ENCODE measurements around the gene AGXT2.

DNA sequence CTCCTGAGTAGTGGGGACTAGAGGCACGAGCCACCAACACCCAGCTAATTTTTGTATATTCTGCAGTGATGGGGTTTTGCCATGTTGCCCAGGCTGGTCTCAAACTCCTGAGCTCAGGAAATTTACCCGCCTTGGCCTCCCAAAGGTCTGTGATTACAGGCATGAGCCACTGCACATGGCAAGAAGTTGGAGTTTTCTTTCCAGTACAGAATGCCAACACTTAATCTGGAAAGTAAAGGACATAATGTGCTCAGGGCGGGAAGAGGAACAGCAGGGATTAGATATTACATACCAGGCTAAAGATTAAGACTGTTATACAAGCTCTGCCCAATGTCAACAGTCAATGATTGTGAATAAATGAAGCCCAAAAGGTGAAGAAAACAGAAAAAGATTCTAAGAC lies 47.2 kb upstream of the AGXT2 start:
- TF ChIP-seq, protein P1, sequence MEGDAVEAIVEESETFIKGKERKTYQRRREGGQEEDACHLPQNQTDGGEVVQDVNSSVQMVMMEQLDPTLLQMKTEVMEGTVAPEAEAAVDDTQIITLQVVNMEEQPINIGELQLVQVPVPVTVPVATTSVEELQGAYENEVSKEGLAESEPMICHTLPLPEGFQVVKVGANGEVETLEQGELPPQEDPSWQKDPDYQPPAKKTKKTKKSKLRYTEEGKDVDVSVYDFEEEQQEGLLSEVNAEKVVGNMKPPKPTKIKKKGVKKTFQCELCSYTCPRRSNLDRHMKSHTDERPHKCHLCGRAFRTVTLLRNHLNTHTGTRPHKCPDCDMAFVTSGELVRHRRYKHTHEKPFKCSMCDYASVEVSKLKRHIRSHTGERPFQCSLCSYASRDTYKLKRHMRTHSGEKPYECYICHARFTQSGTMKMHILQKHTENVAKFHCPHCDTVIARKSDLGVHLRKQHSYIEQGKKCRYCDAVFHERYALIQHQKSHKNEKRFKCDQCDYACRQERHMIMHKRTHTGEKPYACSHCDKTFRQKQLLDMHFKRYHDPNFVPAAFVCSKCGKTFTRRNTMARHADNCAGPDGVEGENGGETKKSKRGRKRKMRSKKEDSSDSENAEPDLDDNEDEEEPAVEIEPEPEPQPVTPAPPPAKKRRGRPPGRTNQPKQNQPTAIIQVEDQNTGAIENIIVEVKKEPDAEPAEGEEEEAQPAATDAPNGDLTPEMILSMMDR (conservative IDR thresholded peaks at IDR 0.05), result no peak
- TF ChIP-seq EZH2 (IDR thresholded peaks at IDR 0.05; ENCODE audit: low read depth), result no peak
